Stimulated activated CD8-positive, alpha-beta memory T cell treated with anti-CD3 and anti-CD28 coated beads, Interleukin-12 subunit alpha, Interleukin-12 subunit beta, amount 100 ng/mL, for 24 hours (primary cell): ENCODE measurements around the gene AARS1.
"Not testable (repeated sequence)": the region's sequence is repeated elsewhere in the genome, so short reads cannot be mapped to it uniquely, and the experiment has no call there.

Source experiments
- DNase-seq: peaks from one replicate; pipeline ENCODE4 v3.0.0-alpha.2; 2020; ENCODE audit errors: extremely low read depth

AARS1 gene

DNA sequence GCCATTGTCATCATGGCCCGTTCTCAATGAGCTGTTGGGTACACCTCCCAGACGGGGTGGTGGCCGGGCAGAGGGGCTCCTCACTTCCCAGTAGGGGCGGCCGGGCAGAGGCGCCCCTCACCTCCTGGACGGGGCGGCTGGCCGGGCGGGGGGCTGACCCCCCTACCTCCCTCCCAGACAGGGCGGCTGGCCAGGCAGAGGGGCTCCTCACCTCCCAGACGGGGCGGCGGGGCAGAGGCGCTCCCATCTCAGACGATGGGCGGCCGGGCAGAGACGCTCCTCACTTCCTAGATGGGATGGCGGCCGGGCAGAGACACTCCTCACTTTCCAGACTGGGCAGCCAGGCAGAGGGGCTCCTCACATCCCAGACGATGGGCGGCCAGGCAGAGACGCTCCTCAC lies 64.7 kb downstream of the AARS1 start:
- not testable (repeated sequence) for DNase-seq

DNA sequence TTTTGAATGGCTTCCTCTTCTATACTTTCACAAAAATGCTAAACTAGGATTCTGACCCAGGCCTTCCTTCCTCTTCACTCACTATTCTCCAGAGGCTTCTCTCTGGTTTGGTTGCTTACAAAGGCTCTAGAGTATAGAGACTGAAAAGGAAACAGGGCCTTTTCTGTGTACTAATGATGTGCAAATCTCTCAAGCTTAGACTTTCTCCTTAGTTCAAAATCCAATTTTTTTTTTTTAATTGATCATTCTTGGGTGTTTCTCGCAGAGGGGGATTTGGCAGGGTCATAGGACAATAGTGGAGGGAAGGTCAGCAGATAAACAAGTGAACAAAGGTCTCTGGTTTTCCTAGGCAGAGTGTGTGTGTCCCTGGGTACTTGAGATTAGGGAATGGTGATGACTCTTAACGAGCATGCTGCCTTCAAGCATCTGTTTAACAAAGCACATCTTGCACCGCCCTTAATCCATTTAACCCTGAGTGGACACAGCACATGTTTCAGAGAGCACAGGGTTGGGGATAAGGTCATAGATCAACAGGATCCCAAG lies 65.3 kb downstream of the AARS1 start:
- not testable (repeated sequence) for DNase-seq

DNA sequence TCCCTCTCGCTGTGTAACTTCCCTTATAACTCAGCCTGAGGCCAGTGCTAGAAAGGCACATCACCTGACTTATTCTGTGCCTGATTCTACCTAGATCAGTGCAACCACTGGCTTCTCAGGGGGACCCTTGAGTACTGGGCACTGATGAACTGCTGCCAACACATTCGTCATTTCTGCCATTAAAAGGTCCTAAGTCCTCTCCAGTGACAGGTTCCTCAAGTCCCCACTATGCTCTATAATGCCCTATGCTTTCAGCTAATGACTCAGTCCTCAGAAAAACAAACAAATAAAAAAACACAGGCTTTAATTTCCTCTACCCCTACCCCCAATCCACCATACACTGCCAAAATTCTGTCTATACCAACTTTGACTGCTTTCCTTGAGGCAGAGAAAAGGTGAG lies 66.1 kb downstream of the AARS1 start:
- DNase-seq: not testable (repeated sequence)

DNA sequence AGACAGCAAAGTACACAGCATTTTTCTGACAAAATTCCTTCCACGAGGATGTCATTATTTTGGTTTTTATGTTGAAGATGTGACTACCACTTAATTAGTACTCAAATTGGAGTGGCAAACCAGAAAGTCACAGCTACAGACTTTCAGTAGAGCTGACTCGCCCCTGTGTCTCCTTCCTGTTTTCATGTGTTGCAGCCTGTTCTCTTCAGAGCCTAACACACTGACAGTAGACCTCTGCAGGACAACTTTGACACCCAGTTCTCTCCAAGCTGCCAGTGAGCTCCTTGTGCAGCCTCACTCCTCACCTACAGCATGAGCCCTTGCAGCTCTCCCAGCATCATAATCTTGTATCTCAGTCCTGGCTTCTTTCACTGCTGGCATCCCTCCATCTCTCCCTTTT lies 66.7 kb downstream of the AARS1 start:
- DNase-seq: not testable (repeated sequence)

DNA sequence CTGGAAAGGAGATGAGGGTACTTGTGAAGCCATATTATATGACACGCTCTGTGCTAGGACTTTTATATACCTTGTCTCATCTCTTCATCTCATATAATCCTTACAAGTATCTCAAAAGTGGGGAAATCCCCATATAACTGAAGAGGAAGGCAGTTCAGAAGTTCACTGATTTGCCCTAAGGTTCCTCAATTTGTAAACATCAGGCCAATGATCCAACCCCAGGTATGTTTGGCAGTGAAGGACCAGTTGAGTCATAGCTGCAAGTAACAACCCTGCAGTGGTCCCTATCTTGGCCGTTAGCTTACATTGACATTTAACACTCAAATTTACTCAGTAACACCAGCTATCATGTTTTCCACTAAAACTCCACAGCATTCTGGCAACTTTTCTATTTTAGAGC lies 70.7 kb downstream of the AARS1 start:
- DNase-seq: not testable (repeated sequence)

DNA sequence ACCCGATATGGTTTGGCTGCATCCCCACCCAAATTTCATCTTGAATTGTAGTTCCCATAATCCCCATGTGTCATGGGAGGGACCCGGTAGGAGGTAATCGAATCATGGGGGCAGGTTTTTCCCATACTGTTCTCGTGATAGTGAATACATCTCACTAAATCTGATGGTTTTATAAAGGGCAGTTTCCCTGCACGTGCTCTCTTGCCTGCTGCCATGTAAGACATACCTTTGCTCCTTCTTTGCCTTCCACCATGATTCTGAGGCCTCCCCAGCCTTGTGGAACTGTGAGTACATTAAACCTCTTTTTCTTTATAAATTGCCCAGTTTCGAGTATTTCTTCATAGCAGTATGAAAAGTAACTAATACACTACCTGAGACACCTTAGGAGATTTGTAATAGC lies 82.9 kb downstream of the AARS1 start:
- DNase-seq: not testable (repeated sequence)

DNA sequence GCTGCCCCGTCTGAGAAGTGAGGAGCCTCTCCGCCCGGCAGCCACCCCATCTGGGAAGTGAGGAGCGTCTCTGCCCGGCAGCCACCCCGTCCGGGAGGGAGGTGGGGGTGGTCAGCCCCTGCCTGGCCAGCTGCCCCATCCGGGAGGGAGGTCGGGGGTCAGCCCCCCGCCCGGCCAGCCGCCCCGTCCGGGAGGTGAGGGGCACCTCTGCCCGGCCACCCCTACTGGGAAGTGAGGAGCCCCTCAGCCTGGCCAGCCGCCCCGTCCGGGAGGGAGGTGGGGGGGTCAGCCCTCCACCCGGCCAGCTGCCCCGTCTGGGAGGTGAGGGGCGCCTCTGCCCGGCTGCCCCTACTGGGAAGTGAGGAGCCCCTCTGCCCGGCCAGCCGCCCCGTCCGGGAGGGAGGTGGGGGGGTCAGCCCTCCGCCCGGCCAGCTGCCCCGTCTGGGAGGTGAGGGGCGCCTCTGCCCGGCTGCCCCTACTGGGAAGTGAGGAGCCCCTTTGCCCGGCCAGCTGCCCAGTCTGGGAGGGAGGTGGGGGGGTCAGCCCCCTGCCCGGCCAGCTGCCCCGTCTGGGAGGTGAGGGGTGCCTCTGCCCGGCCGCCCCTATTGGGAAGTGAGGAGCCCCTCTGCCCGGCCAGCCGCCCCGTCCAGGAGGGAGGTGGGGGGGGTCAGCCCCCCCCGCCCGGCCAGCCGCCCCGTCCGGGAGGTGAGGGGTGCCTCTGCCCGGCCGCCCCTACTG lies 84.5 kb downstream of the AARS1 start:
- DNase-seq: not testable (repeated sequence)

DNA sequence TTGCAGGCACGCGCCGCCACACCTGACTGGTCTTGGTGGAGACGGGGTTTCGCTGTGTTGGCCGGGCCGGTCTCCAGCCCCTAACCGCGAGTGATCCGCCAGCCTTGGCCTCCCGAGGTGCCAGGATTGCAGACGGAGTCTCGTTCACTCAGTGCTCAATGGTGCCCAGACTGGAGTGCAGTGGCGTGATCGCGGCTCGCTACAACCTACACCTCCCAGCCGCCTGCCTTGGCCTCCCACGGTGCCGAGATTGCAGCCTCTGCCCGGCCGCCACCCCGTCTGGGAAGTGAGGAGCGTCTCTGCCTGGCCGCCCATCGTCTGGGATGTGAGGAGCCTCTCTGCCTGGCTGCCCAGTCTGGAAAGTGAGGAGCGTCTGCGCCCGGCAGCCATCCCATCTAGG lies 85.3 kb downstream of the AARS1 start:
- DNase-seq: not testable (repeated sequence)

DNA sequence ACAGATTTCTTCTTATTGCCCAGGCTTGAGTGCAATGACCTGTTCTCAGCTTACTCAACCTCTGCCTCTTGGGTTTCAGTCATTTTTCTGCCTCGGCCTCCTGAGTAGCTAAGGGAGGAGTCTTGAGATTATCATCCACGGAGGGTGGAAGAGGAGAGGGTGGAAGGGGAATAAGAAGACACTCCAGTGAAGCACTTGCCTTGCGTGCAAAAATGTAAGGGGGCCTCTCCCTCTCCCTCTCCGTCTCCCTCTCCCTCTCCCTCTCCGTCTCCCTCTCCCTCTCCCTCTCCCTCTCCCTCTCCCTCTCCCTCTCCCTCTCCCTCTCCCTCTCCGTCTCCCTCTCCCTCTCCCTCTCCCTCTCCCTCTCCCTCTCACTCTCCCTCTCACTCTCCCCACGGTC lies 85.8 kb downstream of the AARS1 start:
- not testable (repeated sequence) for DNase-seq
